Tibial artery (tissue), 4 donors: ENCODE data around the gene P2RY8.

Experiments used
- DNase-seq, 2 donors: peaks; one replicate each; pipeline ENCODE4 v3.0.0-alpha.2; 2019
- H3K27ac ChIP-seq, 2 donors: fragments of 200-600 bp; sonication (generic) in 1 of 2; 1 replicate in 1 of 2; 2 replicates in 1 of 2; pipeline ENCODE4 v1.5.1; 2018 to 2019; ENCODE audit warnings: mild to moderate bottlenecking in 1 of 2
- H3K27me3 ChIP-seq, 2 donors: fragments of 200-600 bp; sonication (generic) in 1 of 2; one replicate each; pipeline versions ENCODE4 v1.5.1 to v1.6.0; 2016 to 2019
- H3K36me3 ChIP-seq, 3 donors: fragments of 200-600 bp; sonication (generic) in 2 of 3; one replicate each; pipeline ENCODE4 v1.5.1; 2016 to 2019; ENCODE audit warnings: mild to moderate bottlenecking in 2 of 3
- H3K4me1 ChIP-seq, 4 donors: fragments of 200-600 bp; sonication (generic) in 2 of 4; 1 replicate in 3 of 4; 2 replicates in 1 of 4; pipeline ENCODE4 v1.5.1; 2016 to 2019
- H3K4me3 ChIP-seq, 2 donors: fragments of 200-600 bp; sonication (generic) in 1 of 2; 1 replicate in 1 of 2; 2 replicates in 1 of 2; pipeline ENCODE4 v1.5.1; 2018 to 2019; ENCODE audit warnings: mild to moderate bottlenecking in 2 of 2
- H3K9me3 ChIP-seq, 3 donors: fragments of 200-600 bp; sonication (generic) in 1 of 3; one replicate each; pipeline ENCODE4 v1.5.1; 2016 to 2019
- CTCF ChIP-seq, 2 experiments: fragments of 200-600 bp in 1 of 2; fragments of 450-650 bp in 1 of 2; IDR thresholded peaks; one replicate each; pipeline ENCODE4 v1.5.1; 2017 to 2019; ENCODE audit warnings: antibody characterized with exemption in 2 of 2, mild to moderate bottlenecking in 1 of 2, moderate library complexity in 1 of 2
- intact Hi-C: fragments of 100-400 bp; cut with DNase I; formaldehyde crosslinking; loops from one replicate; pipeline ENCODE4 v1.15.0; 2023; ENCODE audit warnings: low total_unique reads

P2RY8 gene

GRCh38 chrX:1529328-1529727 is 7.7 kb downstream of the P2RY8 start:
- H3K27me3 ChIP-seq: peaks cover 0 to 2% of the 10 kb centered on the region in 2 donors
- TF ChIP-seq CTCF (IDR thresholded peaks at IDR 0.05): no peak
- no peaks in the 10 kb centered on the region for H3K4me1 ChIP-seq
- DNase-seq: no peak
- no peak overlapping the region for H3K27ac ChIP-seq
- H3K4me3 ChIP-seq: no peak overlapping the region
- intact Hi-C loops: no loop called here
- H3K9me3 ChIP-seq: no peaks in the 10 kb centered on the region
- no peaks in the 10 kb centered on the region for H3K36me3 ChIP-seq

GRCh38 chrX:1528884-1529203 is 8.1 kb downstream of the P2RY8 start:
- DNase-seq: no peak
- Histone ChIP-seq H3K4me1 (no peaks in the 10 kb centered on the region), H3K27ac (no peak overlapping the region), H3K9me3 (no peaks in the 10 kb centered on the region), H3K4me3 (no peak overlapping the region), H3K27me3 (no peaks in the 10 kb centered on the region), H3K36me3 (no peaks in the 10 kb centered on the region)
- TF ChIP-seq CTCF (IDR thresholded peaks at IDR 0.05): no peak
- intact Hi-C loops: no loop called here

- DNase-seq: peak in 1 of 2 donors; percentile 15
- no peak for TF ChIP-seq CTCF (IDR thresholded peaks at IDR 0.05)
- Histone ChIP-seq H3K4me3 (no peak overlapping the region), H3K27ac (no peak overlapping the region), H3K4me1 (no peaks in the 10 kb centered on the region), H3K27me3 (no peaks in the 10 kb centered on the region), H3K36me3 (no peaks in the 10 kb centered on the region), H3K9me3 (no peaks in the 10 kb centered on the region)
- intact Hi-C loops: no loop called here
Measured at GRCh38 chrX:1528186-1528883, 8.7 kb downstream of the P2RY8 start.

- intact Hi-C loops: no loop called here
Measured at GRCh38 chrX:1527457-1527856, 9.5 kb downstream of the P2RY8 start.

GRCh38 chrX:1526565-1526964 is 10.4 kb downstream of the P2RY8 start:
- no peaks in the 10 kb centered on the region for H3K4me1 ChIP-seq
- H3K27me3 ChIP-seq: no peaks in the 10 kb centered on the region
- no peak for DNase-seq
- no peaks in the 10 kb centered on the region for H3K36me3 ChIP-seq
- H3K27ac ChIP-seq: no peak overlapping the region
- no peaks in the 10 kb centered on the region for H3K9me3 ChIP-seq
- no peak overlapping the region for H3K4me3 ChIP-seq
- no peak for TF ChIP-seq CTCF (IDR thresholded peaks at IDR 0.05)
- intact Hi-C loops: no loop called here

More at GRCh38 chrX:1527457-1527856, 9.5 kb downstream of the P2RY8 start:
- Histone ChIP-seq H3K4me1 (no peaks in the 10 kb centered on the region), H3K27me3 (no peaks in the 10 kb centered on the region), H3K27ac (no peak overlapping the region), H3K36me3 (no peaks in the 10 kb centered on the region), H3K9me3 (no peaks in the 10 kb centered on the region), H3K4me3 (no peak overlapping the region)
- DNase-seq: no peak
- no peak for TF ChIP-seq CTCF (IDR thresholded peaks at IDR 0.05)
